Neuronal stem cell (in vitro differentiated cells): Measurements from ENCODE around the gene SPHK2.

ENCODE experiments used
- DNase-seq: peaks from one replicate; pipeline ENCODE4 v3.0.0-alpha.2; 2013; ENCODE audit warnings: low spot score
- H2AFZ ChIP-seq: one replicate; pipeline ENCODE4 v1.6.1; 2013; ENCODE audit warnings: mild to moderate bottlenecking, low read length, inconsistent platforms
- H2AK5ac ChIP-seq: 2 replicates; pipeline ENCODE4 v1.6.1; 2013; ENCODE audit warnings: low read depth, mild to moderate bottlenecking, inconsistent platforms, low read length, moderate library complexity, mixed read lengths
- H2BK120ac ChIP-seq: 2 replicates; pipeline ENCODE4 v1.6.1; 2013; ENCODE audit warnings: low read depth, mild to moderate bottlenecking, inconsistent platforms, low read length, moderate library complexity, mixed read lengths
- H2BK12ac ChIP-seq: one replicate; pipeline ENCODE4 v1.6.1; 2013; ENCODE audit warnings: low read length, inconsistent platforms
- H2BK15ac ChIP-seq: 2 replicates; pipeline ENCODE4 v1.6.1; 2013; ENCODE audit warnings: mild to moderate bottlenecking, low read length, inconsistent platforms, mixed read lengths
- H2BK5ac ChIP-seq: one replicate; pipeline ENCODE4 v1.6.1; 2013; ENCODE audit warnings: inconsistent platforms, mild to moderate bottlenecking, low read length, moderate library complexity
- H3K14ac ChIP-seq: one replicate; pipeline ENCODE4 v1.6.1; 2013; ENCODE audit warnings: low read length, inconsistent platforms
- H3K18ac ChIP-seq: 2 replicates; pipeline ENCODE4 v1.6.1; 2013; ENCODE audit warnings: low read length, inconsistent platforms
- H3K23ac ChIP-seq: 2 replicates; pipeline ENCODE4 v1.6.1; 2013; ENCODE audit warnings: low read depth, mild to moderate bottlenecking, mixed read lengths, low read length, inconsistent platforms; ENCODE audit not compliant: poor library complexity
- H3K27ac ChIP-seq: replicated peaks from 3 replicates; pipeline ENCODE4 v1.5.1; 2013; ENCODE audit warnings: low read length, inconsistent platforms
- H3K27me3 ChIP-seq, 3 experiments: 2 replicates each; pipeline ENCODE4 v1.6.1; 2013; ENCODE audit warnings: low read length in 3 of 3, mild to moderate bottlenecking in 2 of 3, inconsistent platforms in 1 of 3, low read depth in 1 of 3, mixed read lengths in 1 of 3, moderate library complexity in 1 of 3; ENCODE audit not compliant: control insufficient read depth in 3 of 3, insufficient read depth in 3 of 3
- H3K36me3 ChIP-seq, 2 donors: replicated peaks in 1 of 2; 2 replicates each; pipeline ENCODE4 v1.6.1; 2013; ENCODE audit warnings: low read length in 2 of 2; ENCODE audit not compliant: control insufficient read depth in 2 of 2, insufficient read depth in 2 of 2
- H3K4ac ChIP-seq: 2 replicates; pipeline ENCODE4 v1.6.1; 2013; ENCODE audit warnings: inconsistent platforms, mild to moderate bottlenecking, low read length, moderate library complexity
- H3K4me1 ChIP-seq, 2 donors: 1 replicate in 1 of 2; 2 replicates in 1 of 2; pipeline ENCODE4 v1.6.1; 2013; ENCODE audit warnings: low read length in 2 of 2, low read depth in 1 of 2; ENCODE audit not compliant: control insufficient read depth in 2 of 2, insufficient read depth in 1 of 2
- H3K4me2 ChIP-seq: one replicate; pipeline ENCODE4 v1.6.1; 2013; ENCODE audit warnings: mild to moderate bottlenecking, low read length, inconsistent platforms; ENCODE audit not compliant: insufficient read depth, poor library complexity, severe bottlenecking
- H3K4me3 ChIP-seq, 2 donors: 2 replicates each; pipeline ENCODE4 v1.5.1; 2013; ENCODE audit warnings: low read length in 2 of 2, mild to moderate bottlenecking in 2 of 2, inconsistent platforms in 1 of 2, moderate library complexity in 1 of 2
- H3K79me1 ChIP-seq: one replicate; pipeline ENCODE4 v1.6.1; 2013; ENCODE audit warnings: low read depth, mild to moderate bottlenecking, inconsistent platforms, low read length, moderate library complexity
- H3K9ac ChIP-seq: one replicate; pipeline ENCODE4 v1.6.1; 2013; ENCODE audit warnings: mild to moderate bottlenecking, low read depth, low read length, inconsistent platforms; ENCODE audit not compliant: poor library complexity
- H3K9me3 ChIP-seq, 2 donors: replicated peaks in 1 of 2; 2 replicates each; pipeline versions ENCODE3 to v1.6.1; 2013; ENCODE audit warnings: low read length in 2 of 2, mild to moderate bottlenecking in 2 of 2, inconsistent platforms in 1 of 2, low read depth in 1 of 2, mixed read lengths in 1 of 2, moderate library complexity in 1 of 2; ENCODE audit not compliant: control insufficient read depth in 2 of 2, insufficient read depth in 1 of 2
- H4K8ac ChIP-seq: one replicate; pipeline ENCODE4 v1.6.1; 2013; ENCODE audit warnings: low read depth, mild to moderate bottlenecking, inconsistent platforms, low read length, moderate library complexity
- H4K91ac ChIP-seq: one replicate; pipeline ENCODE4 v1.6.1; 2013; ENCODE audit warnings: low read length, low read depth, mild to moderate bottlenecking, inconsistent platforms; ENCODE audit not compliant: poor library complexity
- WGBS, 2 donors: extraction: QIAGEN DNeasy Blood & Tissue Kit; methylation state at CpG; one replicate each; pipeline ENCODE4 v1.1.7; 2013; ENCODE audit warnings: missing lambda C conversion rate in 2 of 2, mixed read lengths in 1 of 2; ENCODE audit not compliant: insufficient read length in 2 of 2, insufficient replicate concordance in 1 of 2; ENCODE audit errors: extremely low coverage in 2 of 2; 5-methylcytosine and 5-hydroxymethylcytosine counted together

Gene SPHK2

GRCh38 chr19:48619692-48620585 is 633 bp downstream of the SPHK2 start:
- Histone ChIP-seq H2BK15ac (peak overlapping the region; percentile 46), H3K9me3 (no peaks in the 10 kb centered on the region), H3K27ac (peak overlapping the region; percentile 31), H3K9ac (peak overlapping the region; percentile 17), H2BK5ac (peak overlapping the region; percentile 15), H3K36me3 (peaks cover 27 to 35% of the 10 kb centered on the region in 2 donors), H4K91ac (no peak overlapping the region), H2BK12ac (no peak overlapping the region), H3K18ac (peak overlapping the region; percentile 81), H3K14ac (peak overlapping the region; percentile 9), H4K8ac (no peak overlapping the region), H3K27me3 (no peaks in the 10 kb centered on the region), H3K23ac (no peak overlapping the region), H2BK120ac (no peak overlapping the region), H2AK5ac (peak overlapping the region; percentile 76), H3K4me1 (peaks cover 15 to 19% of the 10 kb centered on the region in 2 donors), H3K4me2 (peak overlapping the region; percentile 50), H3K79me1 (peaks cover 14% of the 10 kb centered on the region), H2AFZ (peak overlapping the region; percentile 84), H3K4me3 (peak overlapping the region; percentile 75 to 80), H3K4ac (no peak overlapping the region)
- no peak for DNase-seq
- WGBS, 2 donors: no CpG with 5 or more reads among the region's 6 CpGs

DNA sequence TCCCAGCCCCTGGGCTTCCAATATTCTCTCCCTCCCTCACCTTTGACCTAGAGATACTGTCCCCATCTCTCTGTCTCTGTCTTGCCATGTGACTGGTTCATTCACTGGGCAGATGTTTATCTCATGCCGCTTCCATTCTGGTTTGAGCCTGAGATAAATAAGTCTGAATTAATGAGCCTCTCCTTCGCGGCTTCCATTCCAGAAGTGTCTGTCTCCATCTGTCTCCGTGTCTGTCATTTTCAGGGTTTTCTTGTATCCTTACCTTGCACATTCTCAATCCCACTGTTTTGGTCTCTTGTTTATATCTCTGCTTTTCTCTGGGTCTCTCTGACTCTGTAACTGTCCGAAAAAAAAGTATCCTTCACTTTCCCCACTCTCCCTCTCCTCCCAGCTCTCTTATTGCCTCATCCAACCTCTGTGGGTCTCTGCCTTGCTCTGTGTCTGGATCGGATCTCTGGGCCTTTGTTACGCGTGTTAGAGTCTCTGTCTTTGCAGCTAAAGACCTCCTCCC is 4.3 kb downstream of the SPHK2 start:
- Histone ChIP-seq H4K91ac (no peak overlapping the region), H2BK15ac (no peak overlapping the region), H3K79me1 (peaks cover 8% of the 10 kb centered on the region), H2AFZ (peak overlapping the region; percentile 75), H2BK120ac (no peak overlapping the region), H3K36me3 (peaks cover 2 to 26% of the 10 kb centered on the region in 2 donors), H3K9ac (no peak overlapping the region), H2AK5ac (no peak overlapping the region), H3K4me3 (peak overlapping the region in 1 of 2 donors; percentile 51), H3K23ac (no peak overlapping the region), H3K4me1 (peaks cover 5 to 13% of the 10 kb centered on the region in 2 donors), H3K9me3 (no peaks in the 10 kb centered on the region), H3K18ac (no peak overlapping the region), H3K14ac (no peak overlapping the region), H3K4ac (no peak overlapping the region), H3K27me3 (no peaks in the 10 kb centered on the region), H3K4me2 (peak overlapping the region; percentile 30), H4K8ac (no peak overlapping the region), H2BK12ac (no peak overlapping the region), H2BK5ac (no peak overlapping the region), H3K27ac (peak overlapping the region; percentile 74)
- DNase-seq: no peak
- WGBS, 2 donors: no CpG with 5 or more reads among the region's 8 CpGs

DNA sequence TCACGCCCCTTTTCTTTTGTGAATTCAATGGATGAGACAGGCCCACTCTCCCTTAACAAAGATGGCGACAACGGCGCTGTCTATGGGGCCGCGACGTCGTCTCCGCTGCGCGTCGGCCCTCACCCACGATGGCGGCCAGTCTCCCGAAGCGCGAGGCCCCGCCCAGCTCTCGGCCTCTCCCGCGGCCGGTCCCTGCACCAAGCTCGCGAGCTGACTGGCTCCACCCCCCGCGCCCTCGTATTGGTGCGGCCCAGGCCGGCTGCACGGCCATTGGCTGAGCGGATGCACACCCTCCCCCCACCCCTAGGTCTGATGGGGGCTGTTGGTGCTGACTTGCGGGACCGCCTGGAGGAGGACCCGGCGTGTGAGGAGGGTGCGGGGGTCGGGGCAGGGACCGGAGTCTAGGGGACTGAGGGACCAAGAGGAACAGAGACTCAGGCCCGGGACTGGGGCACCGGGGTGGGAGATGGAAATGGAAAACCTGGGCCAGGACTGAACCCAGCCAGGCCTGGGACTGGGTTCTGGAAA is 4.8 kb downstream of the SPHK2 start:
- peak overlapping the region; percentile 55 to 80 for H3K4me3 ChIP-seq
- H4K91ac ChIP-seq: no peak overlapping the region
- peak overlapping the region; percentile 99 for H2BK15ac ChIP-seq
- WGBS, 2 donors: no CpG with 5 or more reads among the region's 40 CpGs
- peak; percentile 97 for DNase-seq
- peak overlapping the region; percentile 92 for H3K9ac ChIP-seq
- peaks cover 8% of the 10 kb centered on the region for H3K79me1 ChIP-seq
- H3K4me2 ChIP-seq: peak overlapping the region; percentile 91
- H2AK5ac ChIP-seq: peak overlapping the region; percentile 95
- peak overlapping the region; percentile 77 for H3K4ac ChIP-seq
- peak overlapping the region; percentile 75 for H2AFZ ChIP-seq
- H2BK120ac ChIP-seq: peak overlapping the region; percentile 49
- no peak overlapping the region for H4K8ac ChIP-seq
- no peaks in the 10 kb centered on the region for H3K9me3 ChIP-seq
- no peaks in the 10 kb centered on the region for H3K27me3 ChIP-seq
- no peak overlapping the region for H3K14ac ChIP-seq
- peak overlapping the region; percentile 76 for H3K27ac ChIP-seq
- peaks cover 5 to 13% of the 10 kb centered on the region in 2 donors for H3K4me1 ChIP-seq
- peak overlapping the region; percentile 30 for H2BK12ac ChIP-seq
- H3K23ac ChIP-seq: peak overlapping the region; percentile 94
- peaks cover 2 to 31% of the 10 kb centered on the region in 2 donors for H3K36me3 ChIP-seq
- peak overlapping the region; percentile 93 for H3K18ac ChIP-seq
- peak overlapping the region; percentile 98 for H2BK5ac ChIP-seq
